Progenitor cell of endocrine pancreas (in vitro differentiated cells): ENCODE data around the gene PITPNM2. TPM values are rescaled to one million over a fixed set of nuclear protein-coding genes. Genes with fewer than 3 reads are reported as not detected.

Source experiments
- DNase-seq: peaks from one replicate; pipeline ENCODE4 v3.0.0; 2021; ENCODE audit warnings: low spot score; ENCODE audit not compliant: unreplicated experiment
- H3K27ac Mint-ChIP-seq: 2 replicates; pipeline ENCODE4 v1.8.0; 2021; ENCODE audit warnings: mild to moderate bottlenecking, moderate library complexity, mixed read lengths
- H3K27me3 Mint-ChIP-seq: 2 replicates; pipeline ENCODE4 v1.8.0; 2021; ENCODE audit warnings: mixed read lengths
- H3K36me3 Mint-ChIP-seq: 2 replicates; pipeline ENCODE4 v1.8.0; 2022; ENCODE audit warnings: mixed read lengths; ENCODE audit not compliant: insufficient read depth
- H3K4me1 Mint-ChIP-seq: 2 replicates; pipeline ENCODE4 v1.8.0; 2021; ENCODE audit warnings: low read depth, mixed read lengths
- H3K4me3 Mint-ChIP-seq: 2 replicates; pipeline ENCODE4 v1.8.0; 2021; ENCODE audit warnings: low read depth, mild to moderate bottlenecking, moderate library complexity, mixed read lengths
- H3K9me3 Mint-ChIP-seq: 2 replicates; pipeline ENCODE4 v1.8.0; 2021; ENCODE audit warnings: low read depth, mixed read lengths
- CTCF ChIP-seq: fragments of 200-600 bp; sonication (generic); IDR thresholded peaks from one replicate; pipeline ENCODE4 v1.5.0; 2021; ENCODE audit warnings: antibody characterized with exemption, mild to moderate bottlenecking; ENCODE audit not compliant: unreplicated experiment
- total RNA-seq: library from RNA; stranded (reverse); gene quantifications from 2 replicates; pipeline ENCODE4 v1.2.1, GENCODE V29; 2021

The PITPNM2 gene
- total RNA-seq, 1 donor from 2014 or later = 2.1 TPM

GRCh38 chr12:123171967-123172366, 21.1 kb upstream of the PITPNM2 start:
- Mint-ChIP-seq H3K4me3 (no peak overlapping the region), H3K4me1 (no peaks in the 10 kb centered on the region), H3K27ac (no peak overlapping the region), H3K9me3 (no peaks in the 10 kb centered on the region), H3K27me3 (no peaks in the 10 kb centered on the region), H3K36me3 (peaks cover 13% of the 10 kb centered on the region)
- DNase-seq = no peak
- no peak for TF ChIP-seq CTCF

GRCh38 chr12:123167329-123167728, 16.4 kb upstream of the PITPNM2 start:
- peaks cover 14% of the 10 kb centered on the region for H3K36me3 Mint-ChIP-seq
- no peak overlapping the region for H3K4me3 Mint-ChIP-seq
- peaks cover 3% of the 10 kb centered on the region for H3K4me1 Mint-ChIP-seq
- no peak for DNase-seq
- no peak for TF ChIP-seq CTCF
- H3K27ac Mint-ChIP-seq = no peak overlapping the region
- H3K9me3 Mint-ChIP-seq = no peaks in the 10 kb centered on the region
- no peaks in the 10 kb centered on the region for H3K27me3 Mint-ChIP-seq

- no peak for DNase-seq
- Mint-ChIP-seq H3K4me1 (peaks cover 11% of the 10 kb centered on the region), H3K27ac (no peak overlapping the region), H3K9me3 (no peaks in the 10 kb centered on the region), H3K36me3 (peaks cover 12% of the 10 kb centered on the region), H3K4me3 (no peak overlapping the region), H3K27me3 (no peaks in the 10 kb centered on the region)
- TF ChIP-seq CTCF = no peak
Observed at GRCh38 chr12:123165537-123165936, 14.6 kb upstream of the PITPNM2 start.

GRCh38 chr12:123164710-123165261, 13.9 kb upstream of the PITPNM2 start:
- no peak for TF ChIP-seq CTCF
- H3K36me3 Mint-ChIP-seq = peaks cover 12% of the 10 kb centered on the region
- peaks cover 12% of the 10 kb centered on the region for H3K4me1 Mint-ChIP-seq
- no peak overlapping the region for H3K4me3 Mint-ChIP-seq
- no peak for DNase-seq
- peak overlapping the region; percentile 20 for H3K27ac Mint-ChIP-seq
- H3K27me3 Mint-ChIP-seq = no peaks in the 10 kb centered on the region
- no peaks in the 10 kb centered on the region for H3K9me3 Mint-ChIP-seq

- Mint-ChIP-seq H3K9me3 (no peaks in the 10 kb centered on the region), H3K27me3 (no peaks in the 10 kb centered on the region), H3K4me3 (no peak overlapping the region), H3K36me3 (peaks cover 12% of the 10 kb centered on the region), H3K4me1 (peaks cover 12% of the 10 kb centered on the region), H3K27ac (no peak overlapping the region)
- no peak for TF ChIP-seq CTCF
- no peak for DNase-seq
Observed at GRCh38 chr12:123164222-123164621, 13.3 kb upstream of the PITPNM2 start.
